Measurements from ENCODE around the gene LCMT1. TPM values are rescaled to one million over a fixed set of nuclear protein-coding genes. Genes with fewer than 3 reads are reported as not detected.
A peak's percentile ranks its signal among the peaks of the same experiment; 100 is the strongest.

Gene LCMT1
- total RNA-seq, 1 donor: 35.5 TPM

DNA sequence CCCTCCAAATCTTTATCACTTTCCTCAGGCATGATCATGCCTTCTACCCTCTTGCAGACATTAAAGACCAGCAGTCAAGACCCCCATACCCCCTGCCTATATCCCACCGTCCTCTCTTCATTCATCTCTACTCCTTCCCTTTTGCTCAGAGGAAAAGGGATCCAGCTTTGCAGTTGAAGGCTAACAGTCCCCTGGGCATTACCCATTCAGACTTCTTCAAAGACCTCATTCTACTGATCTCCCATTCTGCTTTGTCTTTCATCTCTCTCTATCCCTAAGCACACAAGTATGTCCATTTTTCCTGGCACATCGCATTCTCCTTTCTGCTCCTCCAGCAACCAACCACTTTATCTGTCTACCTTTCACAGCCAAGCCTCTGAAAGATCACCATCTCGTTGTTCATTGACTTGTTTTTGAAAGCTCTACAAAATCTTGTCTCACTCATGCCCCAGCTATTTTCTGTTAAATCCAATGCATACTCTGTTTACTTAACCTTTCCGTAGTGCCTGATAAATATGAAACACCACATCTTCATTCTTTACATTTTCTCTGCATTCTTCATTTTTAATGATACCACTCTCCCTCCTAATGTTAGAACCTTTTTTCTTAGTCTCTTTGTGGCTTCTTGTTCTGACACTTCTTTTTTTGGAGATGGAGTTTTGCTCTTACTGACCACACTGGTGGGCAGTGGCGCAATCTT is 14.1 kb upstream of the LCMT1 start:
- Histone ChIP-seq H3K27me3 (ENCODE audit: insufficient read depth, low read length) (no peaks in the 10 kb centered on the region), H3K4me3 (ENCODE audit: insufficient read depth, low read length) (no peak overlapping the region), H4K20me1 (ENCODE audit: insufficient read depth, low read length) (no peaks in the 10 kb centered on the region), H3K27ac (ENCODE audit: low read depth, low read length) (peak overlapping the region; percentile 62), H3K4me1 (ENCODE audit: insufficient read depth, low read length) (peaks cover 39% of the 10 kb centered on the region), H3K79me2 (ENCODE audit: insufficient read depth, low read length) (no peaks in the 10 kb centered on the region), H3K4me2 (ENCODE audit: insufficient read depth, low read length) (peak overlapping the region; percentile 52), H3K9me3 (ENCODE audit: low read depth, low read length) (no peaks in the 10 kb centered on the region), H2AFZ (ENCODE audit: low read length) (no peak overlapping the region), H3K36me3 (ENCODE audit: insufficient read depth, low read length) (no peaks in the 10 kb centered on the region)
- DNase-seq (ENCODE audit: insufficient read length, low spot score, missing footprints): peak; percentile 52
- TF ChIP-seq, protein P1, sequence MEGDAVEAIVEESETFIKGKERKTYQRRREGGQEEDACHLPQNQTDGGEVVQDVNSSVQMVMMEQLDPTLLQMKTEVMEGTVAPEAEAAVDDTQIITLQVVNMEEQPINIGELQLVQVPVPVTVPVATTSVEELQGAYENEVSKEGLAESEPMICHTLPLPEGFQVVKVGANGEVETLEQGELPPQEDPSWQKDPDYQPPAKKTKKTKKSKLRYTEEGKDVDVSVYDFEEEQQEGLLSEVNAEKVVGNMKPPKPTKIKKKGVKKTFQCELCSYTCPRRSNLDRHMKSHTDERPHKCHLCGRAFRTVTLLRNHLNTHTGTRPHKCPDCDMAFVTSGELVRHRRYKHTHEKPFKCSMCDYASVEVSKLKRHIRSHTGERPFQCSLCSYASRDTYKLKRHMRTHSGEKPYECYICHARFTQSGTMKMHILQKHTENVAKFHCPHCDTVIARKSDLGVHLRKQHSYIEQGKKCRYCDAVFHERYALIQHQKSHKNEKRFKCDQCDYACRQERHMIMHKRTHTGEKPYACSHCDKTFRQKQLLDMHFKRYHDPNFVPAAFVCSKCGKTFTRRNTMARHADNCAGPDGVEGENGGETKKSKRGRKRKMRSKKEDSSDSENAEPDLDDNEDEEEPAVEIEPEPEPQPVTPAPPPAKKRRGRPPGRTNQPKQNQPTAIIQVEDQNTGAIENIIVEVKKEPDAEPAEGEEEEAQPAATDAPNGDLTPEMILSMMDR (IDR thresholded peaks at IDR 0.05; ENCODE audit: extremely low read depth, low read depth, low read length): no peak

DNA sequence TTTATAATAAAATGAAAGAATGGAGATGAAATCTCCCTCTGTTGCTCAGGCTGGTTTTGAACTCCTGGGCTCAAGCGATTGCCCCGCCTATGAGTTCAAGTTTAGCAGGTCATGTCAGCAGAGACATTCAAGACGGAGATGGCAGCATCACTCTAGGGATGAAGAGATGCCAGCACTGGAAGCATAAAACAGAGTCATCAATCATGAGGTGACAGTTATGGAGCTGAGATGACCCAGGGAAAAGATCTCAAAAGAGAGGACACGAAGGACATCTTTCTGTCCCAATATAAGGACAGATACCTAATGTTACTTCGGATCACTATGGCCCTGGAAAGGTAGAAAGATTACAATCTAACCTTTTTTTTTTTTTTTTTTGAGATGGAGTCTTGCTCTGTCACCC is 11.0 kb upstream of the LCMT1 start:
- H2AFZ ChIP-seq (ENCODE audit: low read length): no peak overlapping the region
- no peaks in the 10 kb centered on the region for H3K79me2 ChIP-seq (ENCODE audit: insufficient read depth, low read length)
- H3K9me3 ChIP-seq (ENCODE audit: low read depth, low read length): no peaks in the 10 kb centered on the region
- TF ChIP-seq, protein P1 (IDR thresholded peaks at IDR 0.05; ENCODE audit: extremely low read depth, low read depth, low read length): no peak
- H3K36me3 ChIP-seq (ENCODE audit: insufficient read depth, low read length): no peaks in the 10 kb centered on the region
- H4K20me1 ChIP-seq (ENCODE audit: insufficient read depth, low read length): no peaks in the 10 kb centered on the region
- no peak for DNase-seq (ENCODE audit: insufficient read length, low spot score, missing footprints)
- no peaks in the 10 kb centered on the region for H3K27me3 ChIP-seq (ENCODE audit: insufficient read depth, low read length)
- no peak overlapping the region for H3K4me2 ChIP-seq (ENCODE audit: insufficient read depth, low read length)
- peaks cover 22% of the 10 kb centered on the region for H3K4me1 ChIP-seq (ENCODE audit: insufficient read depth, low read length)
- H3K4me3 ChIP-seq (ENCODE audit: insufficient read depth, low read length): no peak overlapping the region
- H3K27ac ChIP-seq (ENCODE audit: low read depth, low read length): no peak overlapping the region

DNA sequence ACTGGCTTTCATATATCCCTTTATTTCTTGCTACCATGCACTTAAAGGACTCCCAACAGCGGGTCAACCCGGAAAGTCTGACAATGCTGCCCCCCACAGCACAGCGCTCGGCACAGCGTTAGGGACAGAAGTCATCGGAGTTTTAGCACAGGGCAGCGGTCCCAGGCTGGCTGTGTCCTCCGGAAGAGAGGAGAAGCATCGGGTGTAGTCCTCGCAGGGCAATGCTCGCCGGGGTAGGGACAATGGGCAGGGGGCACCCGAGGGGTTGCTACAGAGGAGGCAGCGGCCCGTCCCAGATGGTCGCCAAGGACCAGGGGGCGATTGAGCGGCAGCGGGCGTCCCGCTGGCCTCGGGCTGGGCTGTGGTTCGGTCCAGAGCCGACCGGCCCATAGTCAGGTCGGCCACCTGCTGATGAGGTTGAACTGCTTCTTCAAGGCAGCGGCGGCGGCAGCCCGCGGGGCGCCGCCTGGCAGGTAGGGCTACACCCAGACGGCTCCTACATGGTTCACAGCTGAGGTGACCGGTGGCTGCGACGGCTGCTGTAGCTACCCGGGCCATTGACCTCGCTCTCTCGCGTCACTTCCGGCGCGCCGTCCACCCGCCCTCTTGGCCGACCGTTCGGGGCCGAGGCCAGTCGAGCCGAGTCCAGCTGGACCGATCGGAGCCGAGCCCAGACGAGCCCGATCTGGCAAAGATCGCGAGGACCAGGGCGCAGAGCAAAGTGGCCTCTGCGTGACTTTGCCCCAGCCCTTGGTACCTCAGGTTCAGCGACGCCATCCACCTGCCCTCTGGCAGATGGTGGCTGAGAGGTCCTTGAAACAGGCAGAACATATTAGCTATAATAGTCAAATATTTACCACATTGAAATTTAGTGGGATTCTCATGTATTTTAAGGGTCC is 4.7 kb upstream of the LCMT1 start:
- peak overlapping the region; percentile 95 for H3K4me2 ChIP-seq (ENCODE audit: insufficient read depth, low read length)
- no peaks in the 10 kb centered on the region for H4K20me1 ChIP-seq (ENCODE audit: insufficient read depth, low read length)
- peaks cover 9% of the 10 kb centered on the region for H3K79me2 ChIP-seq (ENCODE audit: insufficient read depth, low read length)
- peak; percentile 98 for DNase-seq (ENCODE audit: insufficient read length, low spot score, missing footprints)
- TF ChIP-seq, protein P1 (IDR thresholded peaks at IDR 0.05; ENCODE audit: extremely low read depth, low read depth, low read length): peak; percentile 39
- H3K27me3 ChIP-seq (ENCODE audit: insufficient read depth, low read length): no peaks in the 10 kb centered on the region
- H3K36me3 ChIP-seq (ENCODE audit: insufficient read depth, low read length): no peaks in the 10 kb centered on the region
- H2AFZ ChIP-seq (ENCODE audit: low read length): peak overlapping the region; percentile 94
- peak overlapping the region; percentile 92 for H3K4me3 ChIP-seq (ENCODE audit: insufficient read depth, low read length)
- H3K27ac ChIP-seq (ENCODE audit: low read depth, low read length): peak overlapping the region; percentile 92
- H3K9me3 ChIP-seq (ENCODE audit: low read depth, low read length): no peaks in the 10 kb centered on the region
- H3K4me1 ChIP-seq (ENCODE audit: insufficient read depth, low read length): peaks cover 29% of the 10 kb centered on the region

DNA sequence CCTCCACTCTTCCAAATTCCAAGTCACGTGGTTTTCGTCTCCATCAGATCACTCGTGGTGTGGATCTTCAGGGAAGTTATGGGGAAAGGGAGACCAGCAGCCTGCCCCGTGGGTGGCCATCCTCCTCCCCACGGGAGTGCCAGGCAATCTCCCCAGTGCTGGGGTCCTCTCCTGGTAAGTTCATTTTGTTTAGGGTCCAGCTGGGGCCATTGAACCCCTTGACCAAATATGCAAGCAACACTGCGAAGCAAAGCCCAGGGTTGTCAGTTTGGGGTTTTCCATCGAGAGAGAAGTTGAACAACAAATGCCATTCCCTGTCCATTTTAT is 4.1 kb upstream of the LCMT1 start:
- Histone ChIP-seq H3K9me3 (ENCODE audit: low read depth, low read length) (no peaks in the 10 kb centered on the region), H4K20me1 (ENCODE audit: insufficient read depth, low read length) (no peaks in the 10 kb centered on the region), H3K4me3 (ENCODE audit: insufficient read depth, low read length) (peak overlapping the region; percentile 92), H3K4me1 (ENCODE audit: insufficient read depth, low read length) (peaks cover 33% of the 10 kb centered on the region), H3K27ac (ENCODE audit: low read depth, low read length) (peak overlapping the region; percentile 92), H2AFZ (ENCODE audit: low read length) (peak overlapping the region; percentile 94), H3K27me3 (ENCODE audit: insufficient read depth, low read length) (no peaks in the 10 kb centered on the region), H3K79me2 (ENCODE audit: insufficient read depth, low read length) (peaks cover 15% of the 10 kb centered on the region), H3K4me2 (ENCODE audit: insufficient read depth, low read length) (peak overlapping the region; percentile 95), H3K36me3 (ENCODE audit: insufficient read depth, low read length) (no peaks in the 10 kb centered on the region)
- DNase-seq (ENCODE audit: insufficient read length, low spot score, missing footprints): no peak
- TF ChIP-seq, protein P1 (IDR thresholded peaks at IDR 0.05; ENCODE audit: extremely low read depth, low read depth, low read length): no peak
